Measurements from ENCODE around the gene POMT2. TPM values are rescaled to one million over a fixed set of nuclear protein-coding genes. Genes with fewer than 3 reads are reported as not detected.

Gene POMT2
- total RNA-seq, 1 donor from 2014 or later, result 15.7 TPM

GRCh38 chr14:77242752-77243151 is 77.9 kb downstream of the POMT2 start:
- ATAC-seq, result no peak
- no peak for DNase-seq (ENCODE audit: low spot score)

- ATAC-seq, result no peak
These were observed 78.7 kb downstream of the POMT2 start for GRCh38 chr14:77241955-77242354.

GRCh38 chr14:77240336-77240915 is 80.3 kb downstream of the POMT2 start:
- ATAC-seq (no peak), DNase-seq (ENCODE audit: low spot score) (no peak)

More at GRCh38 chr14:77241955-77242354, 78.7 kb downstream of the POMT2 start:
- DNase-seq (ENCODE audit: low spot score), result no peak

GRCh38 chr14:77239412-77239811 is 81.3 kb downstream of the POMT2 start:
- ATAC-seq (no peak), DNase-seq (ENCODE audit: low spot score) (no peak)

- ATAC-seq (no peak), DNase-seq (ENCODE audit: low spot score) (no peak)
These were observed 81.7 kb downstream of the POMT2 start for GRCh38 chr14:77238996-77239395.

GRCh38 chr14:77238356-77238755 is 82.3 kb downstream of the POMT2 start:
- ATAC-seq, result no peak
- DNase-seq (ENCODE audit: low spot score), result no peak

GRCh38 chr14:77236814-77237213 is 83.9 kb downstream of the POMT2 start:
- ATAC-seq, result no peak
- no peak for DNase-seq (ENCODE audit: low spot score)

- no peak for DNase-seq (ENCODE audit: low spot score)
- no peak for ATAC-seq
These were observed 89.0 kb downstream of the POMT2 start for GRCh38 chr14:77231721-77232120.

- DNase-seq (ENCODE audit: low spot score) (no peak), ATAC-seq (no peak)
These were observed 89.8 kb downstream of the POMT2 start for GRCh38 chr14:77230914-77231313.

GRCh38 chr14:77228056-77228455 is 92.6 kb downstream of the POMT2 start:
- no peak for ATAC-seq
- no peak for DNase-seq (ENCODE audit: low spot score)

GRCh38 chr14:77225892-77226557 is 94.7 kb downstream of the POMT2 start:
- no peak for DNase-seq (ENCODE audit: low spot score)
- no peak for ATAC-seq

- DNase-seq (ENCODE audit: low spot score), result no peak
These were observed 95.4 kb downstream of the POMT2 start for GRCh38 chr14:77225254-77225653.

More at GRCh38 chr14:77225254-77225653, 95.4 kb downstream of the POMT2 start:
- no peak for ATAC-seq

Other genes starting within 250 kb of the POMT2 start
- gene CIPC, start 222.6 kb downstream of the POMT2 start, total RNA-seq, result 11.8 TPM
- gene ZDHHC22, start 179.1 kb downstream of the POMT2 start, total RNA-seq, result not detected
- gene TMEM63C, start 139.1 kb downstream of the POMT2 start, total RNA-seq, result 0.35 TPM
- not detected for gene NGB, start 49.7 kb downstream of the POMT2 start, total RNA-seq
- gene GSTZ1, start 153 bp upstream of the POMT2 start, total RNA-seq, result 121 TPM
- gene TMED8, start 56.2 kb upstream of the POMT2 start, total RNA-seq, result 2.4 TPM
- gene SAMD15, start 56.5 kb upstream of the POMT2 start, total RNA-seq, result 0.08 TPM
- gene NOXRED1, start 102.6 kb upstream of the POMT2 start, total RNA-seq, result 0.33 TPM
- 8.2 TPM for gene VIPAS39, start 136.7 kb upstream of the POMT2 start, total RNA-seq
- 45.7 TPM for gene AHSA1, start 137.2 kb upstream of the POMT2 start, total RNA-seq
- gene ISM2, start 177.9 kb upstream of the POMT2 start, total RNA-seq, result not detected